Body of pancreas (tissue), 4 donors: ENCODE measurements around the gene TRIM23.

Experiments used
- POLR2A ChIP-seq, 3 donors: fragments of 450-650 bp; IDR thresholded peaks; one replicate each; pipeline ENCODE4 v1.6.1; 2016; ENCODE audit warnings: antibody characterized with exemption in 3 of 3, mild to moderate bottlenecking in 2 of 3
- TF ChIP-seq, protein P1 (sequence below), 7 experiments: fragments of 450-650 bp in 4 of 7; fragments of 200-600 bp in 3 of 7; sonication (generic) in 3 of 7; IDR thresholded peaks; one replicate each; pipeline ENCODE4 v1.5.1; 2016 to 2019; ENCODE audit warnings: antibody characterized with exemption in 7 of 7

DNA sequence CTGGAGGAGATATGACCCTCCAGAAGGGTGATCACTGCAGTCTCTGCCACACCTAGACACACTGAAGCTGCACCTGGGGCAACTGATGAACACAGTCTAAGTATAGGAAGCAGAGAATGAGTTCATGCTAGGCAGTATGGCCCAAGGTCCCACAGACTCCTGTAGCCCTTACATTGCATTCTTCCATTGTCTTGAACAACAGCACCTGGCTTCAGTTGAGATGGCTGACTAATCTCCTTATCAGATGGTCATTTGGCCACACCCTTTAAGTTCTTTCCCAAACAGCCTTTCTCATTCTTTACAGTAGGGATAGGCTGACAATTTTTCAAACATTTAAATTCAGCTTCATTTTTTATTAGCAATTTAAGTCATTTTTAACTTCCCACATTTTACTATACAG, 84.3 kb downstream of the TRIM23 start:
- TF ChIP-seq, protein P1, sequence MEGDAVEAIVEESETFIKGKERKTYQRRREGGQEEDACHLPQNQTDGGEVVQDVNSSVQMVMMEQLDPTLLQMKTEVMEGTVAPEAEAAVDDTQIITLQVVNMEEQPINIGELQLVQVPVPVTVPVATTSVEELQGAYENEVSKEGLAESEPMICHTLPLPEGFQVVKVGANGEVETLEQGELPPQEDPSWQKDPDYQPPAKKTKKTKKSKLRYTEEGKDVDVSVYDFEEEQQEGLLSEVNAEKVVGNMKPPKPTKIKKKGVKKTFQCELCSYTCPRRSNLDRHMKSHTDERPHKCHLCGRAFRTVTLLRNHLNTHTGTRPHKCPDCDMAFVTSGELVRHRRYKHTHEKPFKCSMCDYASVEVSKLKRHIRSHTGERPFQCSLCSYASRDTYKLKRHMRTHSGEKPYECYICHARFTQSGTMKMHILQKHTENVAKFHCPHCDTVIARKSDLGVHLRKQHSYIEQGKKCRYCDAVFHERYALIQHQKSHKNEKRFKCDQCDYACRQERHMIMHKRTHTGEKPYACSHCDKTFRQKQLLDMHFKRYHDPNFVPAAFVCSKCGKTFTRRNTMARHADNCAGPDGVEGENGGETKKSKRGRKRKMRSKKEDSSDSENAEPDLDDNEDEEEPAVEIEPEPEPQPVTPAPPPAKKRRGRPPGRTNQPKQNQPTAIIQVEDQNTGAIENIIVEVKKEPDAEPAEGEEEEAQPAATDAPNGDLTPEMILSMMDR (IDR thresholded peaks at IDR 0.05), result no peak
- no peak for TF ChIP-seq POLR2A (IDR thresholded peaks at IDR 0.05)
